SKM-1 treated with dmso at 0.1 percent for 144 hours (cell line): Measurements from ENCODE around the gene MYO9A.

Source experiments
- DNase-seq: peaks from one replicate; lab custom pipeline; 2025; ENCODE audit not compliant: unreplicated experiment; lab: John Stamatoyannopoulos, UW

MYO9A gene

DNA sequence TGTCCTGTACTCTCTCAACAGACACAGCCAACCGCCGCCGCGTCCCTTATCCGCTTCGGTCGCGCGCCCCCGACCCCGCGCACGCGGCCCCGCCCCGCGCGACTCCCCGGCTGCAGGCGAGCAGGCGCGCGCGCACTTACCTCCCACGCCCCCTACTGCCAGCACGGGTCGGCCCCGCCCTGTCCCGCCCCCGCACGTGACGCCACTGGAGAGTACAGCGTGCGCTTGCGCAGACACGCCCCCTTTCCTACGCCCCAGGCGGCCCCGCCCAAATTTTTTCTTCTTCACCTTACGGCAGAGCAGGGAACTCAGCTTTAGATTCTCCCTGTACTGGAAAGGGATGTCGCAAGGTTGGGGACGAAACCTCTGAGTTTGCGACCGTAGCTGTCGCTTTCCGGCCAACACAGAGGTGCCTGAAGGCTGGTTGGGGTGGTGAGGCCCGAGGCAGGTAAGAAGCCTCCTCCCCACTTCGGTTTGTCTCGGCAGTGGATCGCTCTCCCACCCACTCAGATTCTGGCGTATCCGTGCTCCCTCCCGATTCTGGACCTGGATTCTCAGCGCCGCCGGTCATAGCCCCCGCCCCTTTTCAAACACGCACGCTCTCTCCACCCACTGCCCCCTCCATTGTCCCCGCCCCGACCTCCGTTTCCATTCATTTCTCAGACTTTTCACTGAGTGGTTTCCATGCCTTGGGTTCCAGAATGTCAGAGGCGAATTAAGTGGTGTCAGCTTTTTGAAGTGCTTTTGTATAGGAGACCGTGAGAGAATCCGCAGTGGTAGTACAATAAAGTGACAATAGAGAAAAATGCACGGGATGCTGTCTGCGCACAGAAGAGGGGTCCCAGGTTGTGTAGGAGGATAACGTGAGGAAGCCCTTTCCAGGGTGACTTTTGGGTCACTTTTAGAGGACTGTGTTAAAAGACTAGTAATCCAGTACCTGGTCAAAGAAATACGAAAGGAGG lies at the start of gene MYO9A, which contains the start of gene SENP8:
Gene MYO9A (minus strand): TSS at position 134 of the 962 bp plus-strand sequence. CDS start 71,587 bp downstream, outside the sequence.
Gene SENP8 (plus strand): TSS at position 387 of the 962 bp plus-strand sequence. CDS start 21,221 bp downstream, outside the sequence.
- DNase-seq: peak; percentile 99

GRCh38 chr15:72167445-72167844 lies 49.5 kb upstream of the MYO9A start:
- no peak for DNase-seq

- DNase-seq: no peak
These were observed 48.9 kb upstream of the MYO9A start for GRCh38 chr15:72166716-72167417.

DNA sequence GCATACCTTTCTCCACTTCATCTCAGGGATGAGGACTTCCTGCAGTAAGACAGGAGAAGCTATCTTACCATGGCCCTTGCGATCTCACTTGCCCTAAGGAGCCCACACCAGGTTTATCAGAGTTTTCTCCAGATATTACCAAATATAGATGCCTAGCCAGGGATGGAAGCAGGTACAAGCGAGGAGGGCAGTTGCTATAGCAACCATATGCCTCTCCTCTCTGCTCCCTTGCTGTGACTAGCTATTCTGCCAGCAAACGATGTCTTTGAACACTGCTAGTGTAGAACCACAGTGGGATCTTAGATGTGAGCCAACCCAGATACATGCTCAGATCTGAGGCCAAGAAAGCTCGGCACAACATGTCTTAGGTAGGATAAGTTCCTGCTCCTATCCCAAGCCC lies 45.8 kb upstream of the MYO9A start:
- DNase-seq: no peak

DNA sequence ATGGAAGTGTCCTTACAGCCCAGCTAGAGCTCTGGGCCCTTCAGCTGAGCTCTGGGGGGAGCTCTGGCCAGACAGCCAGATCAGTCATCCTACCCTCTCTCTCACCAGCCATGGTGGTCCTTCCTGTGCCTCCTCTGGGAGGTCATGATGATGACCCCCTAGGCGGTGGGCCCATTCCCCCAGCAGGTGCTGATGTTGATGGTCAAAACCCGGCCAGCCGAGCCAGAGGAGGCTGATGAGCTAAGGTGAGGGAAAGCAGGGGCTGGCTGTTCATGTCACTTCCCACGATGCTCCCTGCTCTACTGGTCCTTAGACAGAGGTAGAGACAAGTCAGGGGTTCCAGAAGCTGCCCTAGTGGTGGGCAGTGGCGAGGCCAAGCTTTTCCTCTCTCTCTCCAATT lies 44.6 kb upstream of the MYO9A start:
- DNase-seq: no peak

DNA sequence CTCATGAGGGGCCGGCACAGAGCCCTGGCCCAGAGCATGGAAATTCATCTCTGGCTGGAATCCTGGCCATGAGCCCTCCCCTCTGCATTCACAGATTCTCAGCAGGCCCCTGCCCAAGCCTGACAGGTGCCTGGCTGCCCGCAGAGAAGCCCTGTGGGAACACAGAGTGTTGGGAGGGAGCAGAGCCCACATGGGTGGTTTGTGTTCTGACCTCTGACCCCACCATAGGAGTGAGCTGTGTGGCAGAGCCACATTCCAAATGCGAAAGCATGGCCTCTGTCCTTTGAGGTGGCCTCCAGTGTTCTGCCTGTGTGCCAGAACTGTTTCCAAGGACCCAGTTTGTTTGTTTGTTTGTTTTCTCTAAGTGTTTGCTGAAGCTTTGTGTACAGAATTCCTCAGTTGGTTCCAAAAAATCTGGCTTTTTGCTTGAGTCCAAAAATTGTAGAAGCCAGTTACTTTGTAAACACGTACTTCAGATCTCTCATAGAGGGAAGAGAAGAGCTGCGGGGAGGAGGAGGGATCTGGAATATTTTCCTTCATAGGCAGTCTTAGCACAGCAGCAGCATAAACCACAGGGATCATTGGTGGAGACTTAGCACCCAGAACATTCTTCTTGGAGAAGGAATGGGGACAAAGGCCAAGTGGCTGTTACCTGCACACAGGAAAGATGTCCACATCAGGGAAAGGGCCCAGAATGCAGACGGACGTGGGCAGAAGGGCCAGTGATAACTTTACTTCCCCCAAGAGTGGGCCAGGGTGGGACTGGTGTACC lies 43.6 kb upstream of the MYO9A start:
- DNase-seq: no peak

- DNase-seq: no peak
These were observed 42.8 kb upstream of the MYO9A start for GRCh38 chr15:72160696-72161245.

- DNase-seq: peak; percentile 23
These were observed 39.0 kb upstream of the MYO9A start for GRCh38 chr15:72156928-72157327.

DNA sequence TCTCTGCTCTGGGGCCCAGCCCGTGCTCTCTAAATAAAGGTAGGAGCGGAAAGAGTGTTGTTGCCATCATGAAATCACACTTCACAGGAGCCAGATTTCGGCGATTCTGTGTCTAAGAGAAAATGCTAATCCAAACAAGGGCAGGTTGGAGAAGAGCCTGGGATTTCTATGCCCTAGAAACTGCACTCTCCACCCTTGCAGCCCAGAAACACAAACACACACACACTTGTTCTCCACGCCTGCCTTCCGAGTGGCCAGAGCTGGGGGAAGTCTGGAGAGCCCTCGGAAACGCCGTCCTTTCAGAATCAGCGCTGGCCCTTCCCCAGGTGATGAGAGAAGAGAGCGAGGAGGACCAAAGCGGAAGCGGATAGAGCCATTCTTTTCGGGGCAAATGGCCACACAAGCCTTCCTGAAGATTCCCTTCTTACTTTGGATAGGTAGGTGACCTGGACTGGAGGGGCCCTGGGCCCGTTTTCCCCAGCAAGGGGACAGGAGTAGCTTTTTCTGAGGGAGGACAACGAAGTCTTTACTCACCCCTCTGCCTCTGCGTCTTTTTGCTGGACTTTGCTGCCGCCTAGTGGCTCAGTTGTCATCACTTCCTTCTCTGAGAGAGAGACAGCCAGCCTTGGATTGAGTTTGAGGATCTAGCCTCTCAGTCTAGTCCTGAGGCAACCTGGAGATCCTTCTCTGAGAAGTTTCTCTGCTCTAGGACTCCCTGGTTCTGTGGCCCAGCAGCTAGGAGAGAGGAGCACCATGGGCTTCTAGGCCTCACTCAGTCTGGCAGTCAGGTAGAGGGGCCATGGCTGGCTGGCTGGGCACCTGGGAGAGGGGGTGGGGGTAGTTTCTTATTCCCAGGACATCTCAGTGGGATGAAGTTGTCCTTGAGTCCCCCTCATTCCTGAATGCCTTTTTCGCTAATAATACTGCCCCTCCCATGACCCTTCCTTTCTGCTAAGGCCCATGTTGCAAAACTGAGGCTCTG lies 38.0 kb upstream of the MYO9A start:
- DNase-seq: peak; percentile 86

GRCh38 chr15:72155003-72155621 lies 37.2 kb upstream of the MYO9A start:
- DNase-seq: no peak

DNA sequence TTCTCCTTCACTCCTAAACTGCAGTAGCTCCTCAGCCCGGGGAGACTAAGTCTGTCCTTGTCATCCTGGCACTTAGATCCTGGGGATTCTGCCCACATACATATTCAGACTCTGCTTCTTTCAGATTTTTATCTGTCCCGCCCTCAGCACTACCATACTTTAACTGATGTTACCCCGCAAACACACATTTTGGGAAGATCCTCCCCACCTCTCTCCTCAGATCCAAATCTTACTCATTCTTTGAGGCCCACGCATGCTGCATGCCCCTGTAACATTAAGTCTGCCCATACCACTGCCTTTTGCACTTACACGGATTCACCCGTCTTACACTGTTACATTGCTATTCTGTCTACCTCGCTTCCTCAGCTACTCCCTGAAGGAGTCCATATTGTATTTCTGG lies 36.4 kb upstream of the MYO9A start:
- DNase-seq: no peak

- DNase-seq: no peak
These were observed 35.5 kb upstream of the MYO9A start for GRCh38 chr15:72153269-72154000.

GRCh38 chr15:72147418-72147817 lies 29.5 kb upstream of the MYO9A start:
- DNase-seq: peak; percentile 72

- no peak for DNase-seq
These were observed 29.0 kb upstream of the MYO9A start for GRCh38 chr15:72146934-72147333.

DNA sequence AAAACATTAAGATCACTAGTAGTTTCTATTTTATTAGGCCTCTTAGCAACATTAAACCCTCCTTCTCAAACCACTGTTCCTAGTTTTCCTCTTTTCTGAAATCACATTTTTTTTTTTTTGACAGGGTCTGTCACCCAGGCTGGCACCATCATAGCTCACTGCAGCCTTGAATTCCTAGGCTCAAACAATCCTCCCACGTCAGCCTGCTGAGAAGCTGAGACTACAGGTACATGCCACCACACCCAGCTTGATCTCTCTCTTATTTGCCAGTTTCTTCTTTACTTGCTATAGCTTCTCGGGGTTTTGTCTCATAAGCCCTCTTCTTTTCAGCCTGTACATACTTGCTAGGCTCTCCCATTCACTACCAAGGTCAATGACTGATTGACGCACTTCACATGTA lies 28.3 kb upstream of the MYO9A start:
- no peak for DNase-seq

DNA sequence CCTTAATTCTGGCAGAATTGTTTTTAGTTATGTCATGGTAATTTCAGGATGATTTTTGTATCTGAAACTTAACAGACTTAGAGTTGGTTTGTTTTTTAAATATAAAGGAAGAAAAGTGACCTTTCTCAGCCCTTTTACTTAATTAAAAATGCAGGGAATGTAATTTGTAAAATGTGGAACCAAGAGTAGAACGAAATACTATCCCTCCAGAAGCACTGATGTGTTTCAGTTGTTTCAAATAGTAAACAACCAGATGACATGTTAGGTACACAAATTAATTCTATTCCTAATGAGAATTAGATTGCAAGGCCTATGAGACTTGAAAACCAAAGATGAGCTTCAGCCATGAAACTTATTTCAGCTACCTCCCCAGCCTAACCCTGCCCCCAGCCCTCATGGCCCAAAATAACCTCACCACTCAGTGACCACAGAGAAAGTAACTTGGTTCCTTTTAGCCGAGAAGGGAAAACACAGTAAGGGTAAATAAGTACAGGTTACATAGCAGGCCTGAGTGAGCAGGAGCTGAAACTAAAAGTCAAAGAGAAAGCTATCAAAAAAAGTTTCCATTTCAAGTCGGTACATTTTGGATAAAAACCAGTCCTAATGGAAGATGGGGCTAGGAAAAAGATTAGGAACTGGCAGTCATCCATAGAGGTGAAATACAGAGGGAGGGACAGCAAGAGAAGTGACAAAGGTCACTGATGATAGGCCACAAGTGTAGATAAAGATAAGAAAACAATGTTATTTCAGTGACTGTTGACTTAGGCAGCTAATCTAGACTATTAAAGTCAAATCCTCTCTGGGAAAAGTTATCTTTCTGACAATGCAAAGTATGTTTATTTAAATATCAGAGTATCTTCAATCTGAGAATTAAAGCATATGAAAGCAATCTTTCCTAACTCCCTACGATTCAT lies 23.5 kb upstream of the MYO9A start:
- DNase-seq: peak; percentile 35

GRCh38 chr15:72140088-72140487 lies 22.1 kb upstream of the MYO9A start:
- no peak for DNase-seq

DNA sequence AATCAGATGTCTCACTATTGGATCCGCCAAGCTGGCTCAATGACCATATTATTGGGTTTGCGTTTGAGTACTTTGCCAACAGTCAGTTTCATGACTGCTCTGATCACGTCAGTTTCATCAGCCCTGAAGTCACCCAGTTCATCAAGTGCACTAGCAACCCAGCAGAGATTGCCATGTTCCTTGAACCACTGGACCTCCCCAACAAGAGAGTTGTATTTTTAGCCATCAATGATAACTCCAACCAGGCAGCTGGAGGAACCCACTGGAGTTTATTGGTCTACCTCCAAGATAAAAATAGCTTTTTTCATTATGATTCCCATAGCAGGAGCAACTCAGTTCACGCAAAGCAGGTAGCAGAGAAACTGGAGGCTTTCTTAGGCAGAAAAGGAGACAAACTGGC lies 21.7 kb upstream of the MYO9A start:
- no peak for DNase-seq
